Neutrophil (primary cell): ENCODE data around the gene GPR63.
"Not testable (repeated sequence)": the region's sequence is repeated elsewhere in the genome, so short reads cannot be mapped to it uniquely, and the experiment has no call there.

Experiments
- H3K27ac ChIP-seq: fragments of 200-600 bp; sonication (generic); 2 replicates; pipeline ENCODE4 v1.5.1; 2016; ENCODE audit warnings: mild to moderate bottlenecking, moderate library complexity
- H3K27me3 ChIP-seq: fragments of 200-600 bp; sonication (generic); 2 replicates; pipeline ENCODE4 v1.6.0; 2016; ENCODE audit warnings: mild to moderate bottlenecking
- H3K36me3 ChIP-seq: fragments of 200-600 bp; sonication (generic); 2 replicates; pipeline ENCODE4 v1.5.1; 2017
- H3K4me1 ChIP-seq, 2 experiments: fragments of 200-600 bp in 1 of 2; sonication (generic) in 1 of 2; 1 replicate in 1 of 2; 2 replicates in 1 of 2; pipeline versions ENCODE4 v1.5.1 to v1.6.1; 2013 to 2016; ENCODE audit warnings: low read depth in 1 of 2, low read length in 1 of 2, mild to moderate bottlenecking in 1 of 2, moderate library complexity in 1 of 2; ENCODE audit not compliant: control insufficient read depth in 1 of 2, insufficient read depth in 1 of 2
- H3K4me3 ChIP-seq, 2 experiments: fragments of 200-600 bp in 1 of 2; sonication (generic) in 1 of 2; 1 replicate in 1 of 2; 2 replicates in 1 of 2; pipeline ENCODE4 v1.5.1; 2013 to 2016; ENCODE audit warnings: low read depth in 1 of 2, low read length in 1 of 2, mild to moderate bottlenecking in 1 of 2, moderate library complexity in 1 of 2
- H3K9me3 ChIP-seq: fragments of 200-600 bp; sonication (generic); 2 replicates; pipeline ENCODE4 v1.5.1; 2016
- CTCF ChIP-seq: fragments of 200-600 bp; sonication (generic); IDR thresholded peaks from 2 replicates; pipeline ENCODE4 v1.5.1; 2016; ENCODE audit warnings: antibody characterized with exemption

The GPR63 gene

GRCh38 chr6:96837081-96837971 lies at the start of gene GPR63:
Gene GPR63, minus strand, starts transcription at chr6:96837477. Its CDS starts 37,746 bp downstream, at chr6:96799731.
- peaks cover 0 to 14% of the 10 kb centered on the region in 2 experiments for H3K4me1 ChIP-seq
- no peaks in the 10 kb centered on the region for H3K9me3 ChIP-seq
- TF ChIP-seq CTCF = no peak
- peak within 1 kb of the TSS; percentile 1 to 45 for H3K4me3 ChIP-seq
- no peak within 1 kb of the TSS for H3K27ac ChIP-seq
- peaks cover 77% of the 10 kb centered on the region for H3K27me3 ChIP-seq
- no peaks in the 10 kb centered on the region for H3K36me3 ChIP-seq

GRCh38 chr6:96886519-96886918 lies 49.2 kb upstream of the GPR63 start:
- peaks cover 32% of the 10 kb centered on the region for H3K27me3 ChIP-seq
- no peaks in the 10 kb centered on the region for H3K9me3 ChIP-seq
- H3K4me3 ChIP-seq = no peak overlapping the region
- H3K36me3 ChIP-seq = no peaks in the 10 kb centered on the region
- TF ChIP-seq CTCF = no peak
- no peak overlapping the region for H3K27ac ChIP-seq
- no peaks in the 10 kb centered on the region for H3K4me1 ChIP-seq

GRCh38 chr6:96885187-96885631 lies 47.9 kb upstream of the GPR63 start:
- not testable (repeated sequence) for H3K36me3 ChIP-seq, H3K27ac ChIP-seq, H3K9me3 ChIP-seq, H3K4me1 ChIP-seq, H3K4me3 ChIP-seq
- peaks cover 36% of the 10 kb centered on the region for H3K27me3 ChIP-seq

- Histone ChIP-seq H3K36me3 (no peaks in the 10 kb centered on the region), H3K4me3 (no peak overlapping the region), H3K27ac (no peak overlapping the region), H3K9me3 (no peaks in the 10 kb centered on the region), H3K27me3 (peaks cover 15% of the 10 kb centered on the region), H3K4me1 (no peaks in the 10 kb centered on the region)
- TF ChIP-seq CTCF = no peak
Observed at GRCh38 chr6:96878143-96878542, 40.9 kb upstream of the GPR63 start.

GRCh38 chr6:96876886-96877545 lies 39.7 kb upstream of the GPR63 start:
- H3K4me3 ChIP-seq = no peak overlapping the region
- no peak for TF ChIP-seq CTCF
- H3K4me1 ChIP-seq = no peaks in the 10 kb centered on the region
- H3K27me3 ChIP-seq = peaks cover 5% of the 10 kb centered on the region
- H3K27ac ChIP-seq = no peak overlapping the region
- no peaks in the 10 kb centered on the region for H3K9me3 ChIP-seq
- H3K36me3 ChIP-seq = no peaks in the 10 kb centered on the region

- TF ChIP-seq CTCF = no peak
- Histone ChIP-seq H3K4me3 (no peak overlapping the region), H3K27ac (no peak overlapping the region), H3K27me3 (no peaks in the 10 kb centered on the region), H3K36me3 (no peaks in the 10 kb centered on the region), H3K4me1 (no peaks in the 10 kb centered on the region), H3K9me3 (no peaks in the 10 kb centered on the region)
Observed at GRCh38 chr6:96872976-96873375, 35.7 kb upstream of the GPR63 start.
